A549 (cell line): Measurements from ENCODE around the gene COL26A1. TPM values are rescaled to one million over a fixed set of nuclear protein-coding genes. Genes with fewer than 3 reads are reported as not detected.

ENCODE experiments used
- ATAC-seq, 2 experiments: fragments of 200-7000 bp in 1 of 2; fragments of >200 bp in 1 of 2; cut with Nextera tagmentation in 1 of 2; cut with Tn5 transposase in 1 of 2; 3 replicates each; pipeline versions ENCODE4 v1.8.0 to v1.9.1; 2018 to 2020; ENCODE audit warnings: mild to moderate bottlenecking in 1 of 2, moderate library complexity in 1 of 2
- CTCF ChIA-PET: fragments of 300-600 bp; sonication (Branson Sonifier 250); formaldehyde crosslinking; extraction: SDS; loops from one replicate; lab custom pipeline; 2021; ENCODE audit warnings: antibody characterized with exemption, inconsistent platforms; lab: Yijun Ruan, JAX
- POLR2A ChIA-PET: fragments of 350-600 bp; formaldehyde crosslinking; extraction: SDS; loops from one replicate; lab custom pipeline; 2021; ENCODE audit warnings: antibody characterized with exemption, inconsistent platforms; lab: Yijun Ruan, JAX
- DNase-seq, 2 experiments: peaks; one replicate each; pipeline versions ENCODE4 v3.0.0 to v3.0.0-alpha.2; 2011 to 2016; ENCODE audit warnings: low read depth in 1 of 2, low spot score in 1 of 2
- FAIRE-seq: peaks from 2 replicates; lab custom pipeline; 2011; peaks lifted over from hg19 to GRCh38; lab: Jason Lieb, UNC
- H3K27ac ChIP-seq, 2 experiments: fragments of >200 bp; sonication (Bioruptor Twin); formaldehyde crosslinking; 3 replicates each; pipeline ENCODE4 v1.5.1; 2016 to 2017
- H3K4me1 ChIP-seq: fragments of >200 bp; sonication (Bioruptor Twin); formaldehyde crosslinking; 3 replicates; pipeline ENCODE4 v1.6.1; 2016
- H3K4me2 ChIP-seq: fragments of >200 bp; sonication (Bioruptor Twin); formaldehyde crosslinking; 3 replicates; pipeline ENCODE4 v1.6.1; 2016
- H3K4me3 ChIP-seq: fragments of >200 bp; sonication (Bioruptor Twin); formaldehyde crosslinking; 3 replicates; pipeline ENCODE4 v1.5.1; 2016
- H3K9me3 ChIP-seq: fragments of >200 bp; sonication (Bioruptor Twin); formaldehyde crosslinking; 3 replicates; pipeline ENCODE4 v1.6.1; 2016
- CBX2 ChIP-seq: fragments of 200-600 bp; sonication (generic); IDR thresholded peaks from 2 replicates; pipeline ENCODE4 v1.6.1; 2016; ENCODE audit warnings: low read depth, mild to moderate bottlenecking, borderline replicate concordance
- CBX8 ChIP-seq: fragments of 200-600 bp; sonication (generic); IDR thresholded peaks from 2 replicates; pipeline ENCODE4 v1.6.1; 2016
- EHMT2 ChIP-seq: fragments of 200-600 bp; sonication (generic); IDR thresholded peaks from 2 replicates; pipeline ENCODE4 v1.6.1; 2016; ENCODE audit warnings: antibody characterized with exemption, low read depth, mild to moderate bottlenecking, moderate library complexity
- ESRRA ChIP-seq: fragments of 150-350 bp; IDR thresholded peaks from 2 replicates; pipeline ENCODE4 v1.6.1; 2014; ENCODE audit warnings: mild to moderate bottlenecking, low read length, borderline replicate concordance
- FOSL2 ChIP-seq, 2 experiments: fragments of 450-650 bp in 1 of 2; fragments of >200 bp in 1 of 2; sonication (Bioruptor Twin) in 1 of 2; formaldehyde crosslinking; IDR thresholded peaks; 2 replicates each; pipeline versions ENCODE4 v1.5.0 to v1.6.1; 2016 to 2020; ENCODE audit warnings: mild to moderate bottlenecking in 1 of 2, moderate library complexity in 1 of 2
- FOXS1 ChIP-seq: fragments of 250-450 bp; sonication (Bioruptor Pico); IDR thresholded peaks from 2 replicates; pipeline ENCODE4 v1.5.0; 2020; ENCODE audit warnings: mild to moderate bottlenecking, moderate library complexity
- HEYL ChIP-seq: fragments of 250-450 bp; sonication (Bioruptor Pico); IDR thresholded peaks from 2 replicates; pipeline ENCODE4 v1.8.0; 2021; ENCODE audit warnings: mild to moderate bottlenecking, moderate library complexity
- HOXA7 ChIP-seq: fragments of 250-450 bp; sonication (Bioruptor Pico); IDR thresholded peaks from 2 replicates; pipeline ENCODE4 v1.5.0; 2020; ENCODE audit warnings: mild to moderate bottlenecking, moderate library complexity
- KDM5A ChIP-seq: fragments of 200-600 bp; sonication (generic); IDR thresholded peaks from 2 replicates; pipeline ENCODE4 v1.6.1; 2016; ENCODE audit warnings: antibody characterized with exemption, mild to moderate bottlenecking
- NPAS2 ChIP-seq: fragments of 250-450 bp; sonication (Bioruptor Pico); IDR thresholded peaks from 2 replicates; pipeline ENCODE4 v1.8.0; 2022; ENCODE audit warnings: mild to moderate bottlenecking, moderate library complexity, borderline replicate concordance
- PHF8 ChIP-seq: fragments of 200-600 bp; sonication (generic); IDR thresholded peaks from 2 replicates; pipeline ENCODE4 v1.6.1; 2016; ENCODE audit warnings: low read depth, mild to moderate bottlenecking, antibody characterized with exemption, moderate library complexity, borderline replicate concordance
- POLR2A ChIP-seq: IDR thresholded peaks from 2 replicates; pipeline ENCODE4 v1.6.1; 2012; ENCODE audit warnings: mild to moderate bottlenecking, low read length
- POLR2AphosphoS2 ChIP-seq: conservative IDR thresholded peaks from 2 replicates; pipeline ENCODE4 v1.6.1; 2012; ENCODE audit warnings: low read length, improper control_type of control experiment, inconsistent platforms
- RNF2 ChIP-seq: fragments of 200-600 bp; sonication (generic); IDR thresholded peaks from 2 replicates; pipeline ENCODE4 v1.6.1; 2016; ENCODE audit warnings: low read depth, mild to moderate bottlenecking, antibody characterized with exemption, moderate library complexity, borderline replicate concordance
- ZFP36 ChIP-seq: fragments of 450-650 bp; IDR thresholded peaks from 2 replicates; pipeline ENCODE4 v1.6.1; 2014; ENCODE audit warnings: borderline replicate concordance; ENCODE audit not compliant: partially characterized antibody
- ZNF302 ChIP-seq: fragments of 250-450 bp; sonication (Bioruptor Pico); IDR thresholded peaks from 2 replicates; pipeline ENCODE4 v1.9.0; 2021; ENCODE audit warnings: inconsistent platforms, mild to moderate bottlenecking, moderate library complexity
- WGBS: methylation state at CpG from one replicate; pipeline ENCODE4 v1.1.6; 2017; ENCODE audit errors: missing lambda C conversion rate; 5-methylcytosine and 5-hydroxymethylcytosine counted together
- polyA plus RNA-seq, 4 experiments: library from polyadenylated mRNA; depleted of rRNA in 3 of 4; stranded (reverse); fragments of >200 nt; fragmentation: RNase III in 1 of 4; extraction: RNeasy Plus Mini Kit Qiagen cat#74134 plus additional on column Dnase treatment in 1 of 4; gene quantifications; 2 replicates in 3 of 4; 3 replicates in 1 of 4; pipeline ENCODE4 v1.2.3, GENCODE V29; 2011 to 2017
- TF ChIP-seq, protein P1 (sequence below): IDR thresholded peaks from 2 replicates; pipeline ENCODE4 v1.6.1; 2012
- TF ChIP-seq, protein P2 (sequence below): fragments of >200 bp; sonication (Bioruptor Twin); formaldehyde crosslinking; IDR thresholded peaks from 3 replicates; pipeline ENCODE4 v1.6.1; 2016
- TF ChIP-seq, protein P3 (sequence below): fragments of 150-350 bp; IDR thresholded peaks from 2 replicates; pipeline ENCODE4 v1.6.1; 2014; ENCODE audit warnings: low read depth, mild to moderate bottlenecking, low read length
- TF ChIP-seq, protein P4 (sequence below): fragments of 250-450 bp; sonication (Bioruptor Pico); IDR thresholded peaks from 2 replicates; pipeline ENCODE4 v1.5.0; 2020; ENCODE audit warnings: low read depth, mild to moderate bottlenecking, moderate library complexity

Gene COL26A1
- polyA plus RNA-seq, 2 of the 4 experiments (the other 2 are of a cell fraction): 0.52 to 1.4 TPM

DNA sequence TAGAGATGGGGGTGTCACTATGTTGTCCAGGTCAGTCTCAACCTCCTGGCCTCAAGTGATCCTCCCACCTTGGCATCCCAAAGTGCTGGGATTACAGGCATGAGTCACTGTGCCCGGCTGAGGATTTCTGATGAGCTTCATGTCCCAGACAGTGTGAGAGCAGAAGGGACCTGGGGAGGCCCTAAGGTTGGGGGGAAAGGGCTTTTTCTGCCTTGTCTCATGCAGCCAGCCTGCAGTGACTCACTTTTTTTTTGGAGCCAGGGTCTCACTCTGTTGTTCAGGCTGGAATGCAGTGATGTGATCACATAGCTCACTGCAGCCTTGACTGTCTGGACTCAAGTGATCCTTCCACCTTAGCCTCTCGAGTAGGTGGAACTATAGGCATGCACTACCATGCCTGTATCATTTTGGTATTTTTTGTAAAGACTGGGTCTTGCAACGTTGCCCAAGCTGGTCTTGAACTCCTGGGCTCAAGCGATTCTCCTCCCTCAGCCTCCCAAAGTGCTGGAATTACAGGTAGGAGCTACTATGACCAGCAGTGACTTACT, 14.6 kb downstream of the COL26A1 start:
- peaks cover 11% of the 10 kb centered on the region; the same call in 1 of the 3 replicates for H3K4me1 ChIP-seq
- no peak overlapping the region for H3K4me3 ChIP-seq
- 51% methylated on average over 4 of the region's 4 CpGs for WGBS
- H3K9me3 ChIP-seq: no peaks in the 10 kb centered on the region
- POLR2A ChIA-PET: no interaction called here
- TF ChIP-seq HOXA7 (CRISPR knock-in tag): no peak
- TF ChIP-seq FOSL2 (IDR thresholded peaks at IDR 0.05): no peak
- peak; percentile 27; the same call in 1 of the 2 replicates for TF ChIP-seq FOSL2 (CRISPR knock-in tag; IDR thresholded peaks at IDR 0.05)
- FAIRE-seq (no peak), ATAC-seq (peak; percentile 41 to 60; a peak in 3 of 6 replicates), DNase-seq (no peak)
- no peak overlapping the region for H3K4me2 ChIP-seq
- CTCF ChIA-PET: interaction anchor here (0.9 to 1.9 kb wide), 3 partner anchors 13 to 35 kb away, joined by 3 to 5 read pairs (median 3); partner anchors contain the start of gene COL26A1
- peak overlapping the region in 1 of 2 experiments; percentile 36; a peak in 1 of 6 replicates for H3K27ac ChIP-seq

DNA sequence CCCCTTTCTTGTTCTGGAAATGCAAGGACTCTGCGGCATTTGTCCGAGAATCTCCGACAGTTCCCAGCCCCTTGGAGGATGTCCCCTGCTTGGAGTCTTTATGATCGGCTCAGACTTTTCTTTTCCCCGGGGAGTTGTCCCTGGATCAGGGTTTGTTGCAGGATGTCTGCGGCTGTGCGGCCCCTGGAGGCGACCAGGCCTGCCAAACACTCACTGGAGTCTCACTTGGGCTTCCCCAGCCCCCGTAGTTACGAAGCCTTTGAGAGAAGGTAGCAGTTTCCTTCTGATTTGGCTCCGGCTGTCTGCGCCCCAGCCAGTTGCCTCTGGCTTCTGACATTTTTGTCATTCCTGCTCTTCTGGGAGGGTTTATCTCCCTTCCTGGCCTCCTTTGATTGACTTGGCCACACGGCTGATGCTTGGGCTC, 16.1 kb downstream of the COL26A1 start:
- ChIA-PET POLR2A (no interaction called here), CTCF (interaction anchor here (1.9 kb wide), 1 partner anchor 15 kb away, joined by 5 read pairs; no protein-coding TSS in a partner anchor)
- TF ChIP-seq HEYL (CRISPR knock-in tag) (no peak), ESRRA (no peak), NPAS2 (CRISPR knock-in tag) (no peak), FOXS1 (CRISPR knock-in tag) (no peak), ZFP36 (no peak), RNF2 (no peak), CBX2 (no peak), POLR2A (no peak), KDM5A (no peak), PHF8 (no peak), POLR2AphosphoS2 (no peak), CBX8 (no peak)
- TF ChIP-seq, protein P1, sequence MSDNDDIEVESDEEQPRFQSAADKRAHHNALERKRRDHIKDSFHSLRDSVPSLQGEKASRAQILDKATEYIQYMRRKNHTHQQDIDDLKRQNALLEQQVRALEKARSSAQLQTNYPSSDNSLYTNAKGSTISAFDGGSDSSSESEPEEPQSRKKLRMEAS: no peak
- TF ChIP-seq, protein P2, sequence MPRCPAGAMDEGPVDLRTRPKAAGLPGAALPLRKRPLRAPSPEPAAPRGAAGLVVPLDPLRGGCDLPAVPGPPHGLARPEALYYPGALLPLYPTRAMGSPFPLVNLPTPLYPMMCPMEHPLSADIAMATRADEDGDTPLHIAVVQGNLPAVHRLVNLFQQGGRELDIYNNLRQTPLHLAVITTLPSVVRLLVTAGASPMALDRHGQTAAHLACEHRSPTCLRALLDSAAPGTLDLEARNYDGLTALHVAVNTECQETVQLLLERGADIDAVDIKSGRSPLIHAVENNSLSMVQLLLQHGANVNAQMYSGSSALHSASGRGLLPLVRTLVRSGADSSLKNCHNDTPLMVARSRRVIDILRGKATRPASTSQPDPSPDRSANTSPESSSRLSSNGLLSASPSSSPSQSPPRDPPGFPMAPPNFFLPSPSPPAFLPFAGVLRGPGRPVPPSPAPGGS: no peak
- TF ChIP-seq, protein P3, sequence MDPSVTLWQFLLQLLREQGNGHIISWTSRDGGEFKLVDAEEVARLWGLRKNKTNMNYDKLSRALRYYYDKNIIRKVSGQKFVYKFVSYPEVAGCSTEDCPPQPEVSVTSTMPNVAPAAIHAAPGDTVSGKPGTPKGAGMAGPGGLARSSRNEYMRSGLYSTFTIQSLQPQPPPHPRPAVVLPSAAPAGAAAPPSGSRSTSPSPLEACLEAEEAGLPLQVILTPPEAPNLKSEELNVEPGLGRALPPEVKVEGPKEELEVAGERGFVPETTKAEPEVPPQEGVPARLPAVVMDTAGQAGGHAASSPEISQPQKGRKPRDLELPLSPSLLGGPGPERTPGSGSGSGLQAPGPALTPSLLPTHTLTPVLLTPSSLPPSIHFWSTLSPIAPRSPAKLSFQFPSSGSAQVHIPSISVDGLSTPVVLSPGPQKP: no peak
- peaks cover 11% of the 10 kb centered on the region; the same call in 1 of the 3 replicates for H3K4me1 ChIP-seq
- DNase-seq (no peak), FAIRE-seq (no peak), ATAC-seq (peak in 1 of 2 experiments; percentile 56; a peak in 3 of 6 replicates)
- no peak overlapping the region for H3K4me3 ChIP-seq
- no peak overlapping the region for H3K27ac ChIP-seq
- H3K9me3 ChIP-seq: no peaks in the 10 kb centered on the region
- 47% methylated on average over 13 of the region's 13 CpGs for WGBS
- H3K4me2 ChIP-seq: no peak overlapping the region

DNA sequence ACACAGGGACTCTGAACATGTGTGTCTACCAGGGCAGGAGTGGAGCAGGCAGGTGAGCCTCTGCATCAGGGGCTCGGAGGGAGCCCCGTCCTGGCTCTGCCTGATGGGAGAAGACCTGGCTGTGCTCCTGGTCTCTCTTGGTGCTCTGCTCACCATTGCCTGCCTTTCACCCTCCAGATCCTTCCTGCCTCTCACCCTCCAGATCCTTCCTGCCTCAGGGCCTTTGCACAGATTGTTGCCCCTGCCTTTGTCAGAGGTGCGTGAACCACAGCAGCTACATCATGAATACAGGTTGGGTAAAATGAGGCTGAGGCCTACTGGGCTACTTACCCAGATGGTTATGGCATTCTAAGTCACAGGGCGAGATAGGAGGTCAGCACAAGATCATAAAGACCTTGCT, 16.6 kb downstream of the COL26A1 start:
- 80% methylated on average over 4 of the region's 4 CpGs for WGBS
- no peak for ATAC-seq
- POLR2A ChIA-PET: no interaction called here
- TF ChIP-seq ZNF302 (CRISPR knock-in tag): no peak
- TF ChIP-seq POLR2AphosphoS2: no peak
- TF ChIP-seq EHMT2: no peak
- TF ChIP-seq, protein P4, sequence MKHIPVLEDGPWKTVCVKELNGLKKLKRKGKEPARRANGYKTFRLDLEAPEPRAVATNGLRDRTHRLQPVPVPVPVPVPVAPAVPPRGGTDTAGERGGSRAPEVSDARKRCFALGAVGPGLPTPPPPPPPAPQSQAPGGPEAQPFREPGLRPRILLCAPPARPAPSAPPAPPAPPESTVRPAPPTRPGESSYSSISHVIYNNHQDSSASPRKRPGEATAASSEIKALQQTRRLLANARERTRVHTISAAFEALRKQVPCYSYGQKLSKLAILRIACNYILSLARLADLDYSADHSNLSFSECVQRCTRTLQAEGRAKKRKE (CRISPR knock-in tag): no peak
- Histone ChIP-seq H3K4me3 (no peak overlapping the region), H3K27ac (no peak overlapping the region), H3K4me1 (peaks cover 11% of the 10 kb centered on the region; the same call in 1 of the 3 replicates), H3K4me2 (no peak overlapping the region), H3K9me3 (no peaks in the 10 kb centered on the region)
- FAIRE-seq: no peak
- CTCF ChIA-PET: interaction anchor here (0.6 kb wide), 1 partner anchor 33 kb away, joined by 3 read pairs; no protein-coding TSS in a partner anchor
- no peak for DNase-seq
